ENCODE data around the gene CEP41.
A peak's percentile ranks its signal among the peaks of the same experiment; 100 is the strongest.

CEP41 gene

GRCh38 chr7:130419658-130420057, 21.2 kb downstream of the CEP41 start:
- DNase-seq (ENCODE audit: low spot score), result no peak

DNA sequence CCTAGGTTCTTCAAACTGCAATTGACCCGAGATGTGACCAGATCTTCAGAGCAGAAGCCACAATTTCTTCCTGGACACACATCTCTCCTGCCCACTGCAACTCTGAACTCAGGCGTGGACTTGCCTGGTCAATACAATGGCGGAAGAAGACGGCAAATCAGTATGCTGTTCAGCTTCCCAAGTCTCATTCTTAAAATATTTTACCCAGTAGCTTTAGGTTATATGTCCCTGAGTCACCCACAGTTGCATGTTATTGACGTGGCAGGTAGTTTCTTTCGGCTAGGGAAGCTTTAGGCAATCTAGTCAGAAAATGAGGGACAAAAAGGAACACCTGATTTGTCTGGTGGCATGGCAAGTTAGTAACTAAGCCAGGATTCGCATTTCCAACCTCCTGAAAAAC, 22.5 kb downstream of the CEP41 start:
- DNase-seq (ENCODE audit: low spot score), result no peak

DNA sequence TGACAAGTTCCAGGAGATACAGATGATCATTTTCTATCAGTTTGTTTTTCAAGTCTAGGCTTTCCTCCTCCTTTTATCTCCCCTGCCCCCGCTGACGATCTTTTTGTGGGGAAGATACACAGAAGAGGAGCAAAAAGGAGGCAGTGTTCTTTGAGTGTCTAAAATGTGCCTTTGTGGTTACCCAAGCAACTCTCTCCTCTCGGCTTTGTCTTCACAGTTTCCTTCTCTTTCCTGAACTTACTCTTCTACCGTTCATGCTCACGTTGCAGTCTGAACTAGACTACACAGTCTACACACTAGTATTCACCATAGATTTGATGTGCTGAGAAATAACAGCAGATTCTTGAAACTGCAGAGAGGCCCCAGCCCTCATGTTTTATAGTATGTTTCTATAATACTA, 23.6 kb downstream of the CEP41 start:
- no peak for DNase-seq (ENCODE audit: low spot score)

DNA sequence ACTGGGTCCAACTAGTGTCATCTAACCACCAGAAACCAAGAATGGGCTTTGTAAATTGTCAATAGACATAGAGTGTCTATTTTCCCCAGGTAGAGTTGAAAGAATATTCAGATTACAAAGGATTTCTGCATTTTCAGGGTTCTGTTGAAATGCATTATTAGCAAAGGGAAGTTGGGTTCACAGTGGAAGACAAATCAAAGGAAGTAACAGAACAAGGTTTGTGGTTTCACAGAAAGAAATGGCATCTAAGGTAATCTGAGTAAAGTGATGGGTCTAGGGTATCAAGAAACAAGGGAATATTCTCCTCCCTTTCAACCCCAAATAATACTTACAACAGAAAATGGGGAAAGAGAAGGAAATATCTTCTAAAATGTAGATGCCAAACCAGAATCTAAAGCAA, 25.8 kb downstream of the CEP41 start:
- DNase-seq (ENCODE audit: low spot score), result no peak

DNA sequence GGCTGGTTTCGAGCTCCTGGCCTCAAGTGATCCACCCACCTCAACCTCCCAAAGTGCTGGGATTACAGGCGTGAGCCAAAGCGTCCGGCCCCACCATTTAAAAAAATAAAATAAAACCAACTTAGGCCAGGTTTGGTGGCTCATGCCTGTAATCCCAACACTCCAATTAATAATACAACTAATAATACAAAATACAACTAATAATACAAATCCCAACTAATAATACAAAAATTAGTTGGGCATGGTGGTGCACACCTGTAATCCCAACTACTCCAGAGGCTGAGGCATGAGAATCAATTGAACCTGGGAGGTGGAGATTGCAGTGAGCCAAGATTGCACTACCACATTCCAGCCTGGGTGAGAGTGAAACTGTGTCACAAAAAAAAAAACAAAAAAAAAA, 27.6 kb downstream of the CEP41 start:
- no peak for DNase-seq (ENCODE audit: low spot score)

DNA sequence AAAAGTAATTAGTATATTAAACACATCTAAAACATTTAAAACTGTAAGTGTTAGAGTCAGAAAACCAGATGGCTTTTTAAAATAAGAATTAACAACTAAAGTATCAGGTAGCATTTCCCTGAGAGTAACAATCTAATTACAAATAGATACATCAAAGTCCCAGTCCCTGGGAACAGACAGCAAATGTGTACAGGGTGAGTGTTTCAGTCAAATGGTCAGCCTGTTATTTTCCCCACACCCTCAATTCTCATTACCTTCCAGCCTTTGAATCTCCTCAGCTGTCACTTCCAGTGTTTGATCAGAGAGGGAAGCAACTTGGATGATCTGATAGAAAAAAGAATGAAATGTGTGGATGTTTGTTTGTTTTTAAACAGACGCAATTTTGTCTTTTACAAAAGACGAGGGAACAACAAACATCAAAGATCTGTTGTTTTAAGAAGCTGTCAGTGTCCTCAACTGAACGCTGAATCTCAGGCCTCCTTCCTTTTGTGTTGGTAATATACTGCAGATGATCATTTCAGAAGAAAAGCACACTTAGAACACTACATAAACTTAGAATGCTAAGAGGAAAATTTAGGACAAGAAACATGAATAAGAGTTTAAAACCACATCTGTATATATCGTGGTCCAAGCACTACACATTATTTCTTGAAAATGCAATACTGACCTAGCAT, 29.8 kb downstream of the CEP41 start:
- no peak for DNase-seq (ENCODE audit: low spot score)

- no peak for DNase-seq (ENCODE audit: low spot score)
Observed at GRCh38 chr7:130409712-130410072, 31.1 kb downstream of the CEP41 start.

- DNase-seq (ENCODE audit: low spot score), result peak; percentile 15
Observed at GRCh38 chr7:130409067-130409711, 31.6 kb downstream of the CEP41 start.

- no peak for DNase-seq (ENCODE audit: low spot score)
Observed at GRCh38 chr7:130405003-130405402, 35.8 kb downstream of the CEP41 start.

- DNase-seq (ENCODE audit: low spot score), result no peak
Observed at GRCh38 chr7:130401578-130401977, 39.2 kb downstream of the CEP41 start.

DNA sequence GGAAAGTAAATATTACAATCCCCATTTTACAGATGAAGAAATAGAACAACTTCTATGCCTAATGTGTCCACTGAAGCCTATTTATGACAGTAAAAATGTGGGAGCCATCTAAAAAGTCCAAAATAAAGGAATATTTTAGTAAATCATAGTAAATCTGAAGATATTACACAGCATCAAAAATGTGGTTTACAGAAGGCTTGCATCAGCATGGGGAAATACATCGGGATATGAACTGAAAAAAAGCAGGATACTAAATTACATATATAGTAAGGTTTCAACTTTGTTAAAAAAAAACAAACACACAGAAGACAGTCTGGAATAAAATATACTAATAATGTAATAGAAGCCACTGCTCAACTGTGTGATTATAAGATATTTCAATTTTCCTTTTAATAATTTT, 39.7 kb downstream of the CEP41 start:
- DNase-seq (ENCODE audit: low spot score), result no peak

- no peak for DNase-seq (ENCODE audit: low spot score)
Observed at GRCh38 chr7:130400120-130400572, 40.7 kb downstream of the CEP41 start.

DNA sequence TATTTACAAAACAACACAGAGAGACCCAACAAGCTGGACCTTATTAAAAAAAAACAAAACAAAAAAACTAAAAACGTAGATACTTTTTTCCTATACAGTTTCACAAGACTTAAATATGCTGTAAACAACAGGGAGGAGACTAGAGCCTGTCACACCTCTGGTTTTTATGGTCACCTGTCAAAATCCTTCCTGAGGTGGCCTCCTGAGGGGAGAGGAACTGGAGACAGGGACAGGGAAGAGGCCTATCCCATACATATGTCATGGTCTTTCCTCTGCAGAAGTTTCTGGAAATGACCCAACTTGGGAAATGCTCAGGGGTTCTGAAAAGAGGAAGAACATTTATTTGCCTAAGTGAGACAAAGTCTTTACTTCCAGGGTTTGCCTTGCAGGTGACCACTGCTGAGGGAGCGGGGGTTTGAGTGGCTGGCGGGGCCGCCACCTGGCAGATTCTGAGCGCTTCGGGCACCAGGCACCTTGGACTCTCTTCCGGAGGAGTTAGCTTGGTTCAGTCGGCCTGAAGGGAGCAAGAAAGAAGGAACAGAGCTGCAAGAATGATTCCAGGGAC, 42.2 kb downstream of the CEP41 start:
- no peak for DNase-seq (ENCODE audit: low spot score)

DNA sequence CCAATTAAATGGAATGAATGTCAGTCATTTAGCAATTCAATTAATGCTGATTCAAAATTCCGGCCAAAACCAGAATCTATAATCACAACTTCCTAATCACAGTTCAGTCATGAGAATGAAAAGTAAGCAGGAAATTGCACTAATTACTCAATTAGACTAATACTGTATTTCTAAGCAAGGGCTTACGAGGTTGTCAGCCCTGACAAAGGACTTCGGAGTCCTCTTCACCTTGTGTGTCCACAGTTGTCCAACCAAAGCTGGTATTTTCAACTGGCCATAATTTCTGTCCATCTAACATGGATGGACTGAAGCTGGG, 43.1 kb downstream of the CEP41 start:
- DNase-seq (ENCODE audit: low spot score), result no peak

- DNase-seq (ENCODE audit: low spot score), result no peak
Observed at GRCh38 chr7:130397051-130397757, 43.6 kb downstream of the CEP41 start.

- no peak for DNase-seq (ENCODE audit: low spot score)
Observed at GRCh38 chr7:130396109-130396508, 44.7 kb downstream of the CEP41 start.

DNA sequence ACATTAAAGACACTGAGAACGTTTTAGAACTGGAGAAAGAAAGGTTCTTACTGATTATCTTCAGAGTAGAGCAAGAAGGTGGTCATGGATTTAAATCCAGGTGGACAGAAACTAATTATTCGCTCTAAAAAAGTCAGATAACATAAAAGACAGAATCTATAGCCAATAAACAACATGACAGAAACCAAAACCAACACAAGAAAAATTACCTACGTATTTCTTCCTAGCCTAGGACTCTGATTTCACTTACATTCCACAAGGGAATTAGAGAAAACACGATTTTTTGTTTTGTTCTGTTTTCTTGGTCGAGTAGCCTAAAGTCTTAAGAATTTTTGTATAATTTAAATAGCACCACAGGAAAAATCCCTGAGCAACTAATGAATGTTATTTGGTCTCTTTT, 45.4 kb downstream of the CEP41 start:
- DNase-seq (ENCODE audit: low spot score), result no peak

- no peak for DNase-seq (ENCODE audit: low spot score)
Observed at GRCh38 chr7:130394421-130395195, 46.2 kb downstream of the CEP41 start.

DNA sequence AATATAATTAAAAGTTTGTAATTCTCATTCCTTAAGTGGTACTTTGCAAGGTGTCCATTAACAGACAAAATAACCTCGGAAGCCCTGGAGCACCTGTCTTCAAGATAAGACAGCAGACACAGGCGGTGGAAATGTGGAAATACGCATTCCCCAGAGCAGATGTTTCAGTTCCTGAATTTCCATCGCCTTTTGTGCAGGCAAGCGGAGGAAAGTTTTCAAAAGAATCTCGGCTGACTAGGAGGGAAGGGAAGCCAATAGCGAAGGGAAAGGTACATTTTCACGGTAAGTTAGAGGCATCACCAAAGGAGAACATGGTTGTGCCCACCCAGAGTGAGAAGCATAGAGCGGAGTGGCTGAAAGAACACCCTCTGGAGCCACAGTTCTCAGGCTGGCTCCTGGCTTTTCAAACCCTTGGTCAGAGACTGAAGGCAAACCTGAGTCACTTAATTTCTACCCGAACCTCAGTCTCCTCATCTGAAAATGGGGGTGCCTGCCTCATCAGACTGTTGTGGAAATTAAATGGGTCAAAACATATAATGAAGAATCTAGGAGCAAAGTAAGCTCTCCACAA, 46.9 kb downstream of the CEP41 start:
- DNase-seq (ENCODE audit: low spot score), result no peak

GRCh38 chr7:130393101-130393561, 47.7 kb downstream of the CEP41 start:
- DNase-seq (ENCODE audit: low spot score), result no peak

- DNase-seq (ENCODE audit: low spot score), result no peak
Observed at GRCh38 chr7:130390486-130390885, 50.3 kb downstream of the CEP41 start.

DNA sequence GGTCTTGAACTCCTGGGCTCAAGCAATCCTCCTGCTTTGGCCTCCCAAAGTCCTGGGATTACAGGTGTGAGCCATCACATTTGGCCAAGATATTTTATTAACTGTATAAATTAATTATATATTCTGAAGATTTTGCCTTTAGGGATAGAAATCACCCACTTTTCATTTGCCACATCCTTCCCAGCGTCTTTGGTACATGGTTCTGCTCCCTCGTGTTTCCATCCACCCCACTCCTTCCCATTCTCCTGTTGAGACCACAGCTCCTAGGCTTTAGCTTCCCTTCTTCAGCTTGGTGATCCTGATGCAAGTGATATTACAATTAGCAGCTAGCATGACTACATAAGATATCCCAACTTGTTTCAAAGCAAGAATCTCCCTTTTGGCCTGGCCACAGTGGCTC, 52.1 kb downstream of the CEP41 start:
- no peak for DNase-seq (ENCODE audit: low spot score)

Data from cerebellar cortex (tissue), 1 donor.